IMR-90 (cell line): ENCODE results near the gene RAB3A. TPM values are rescaled to one million over a fixed set of nuclear protein-coding genes. Genes with fewer than 3 reads are reported as not detected.

ENCODE experiments used
- ATAC-seq: fragments of 200-7000 bp; cut with Tn5 transposase; 2 replicates; pipeline ENCODE4 v1.9.1; 2020; ENCODE audit warnings: low read depth, mild to moderate bottlenecking, moderate library complexity
- BruUV-seq: library from RNA; stranded (reverse); fragments of 400-500 nt; replicated peaks from 2 replicates; lab custom pipeline; 2021; lab: Mats Ljungman, UMichigan
- CTCF ChIA-PET: fragments of 300-600 bp; formaldehyde crosslinking; extraction: SDS; loops from one replicate; lab custom pipeline; 2021; ENCODE audit warnings: antibody characterized with exemption; lab: Yijun Ruan, JAX
- POLR2A ChIA-PET: fragments of 300-600 bp; sonication (Branson Sonifier 250); formaldehyde crosslinking; loops from one replicate; lab custom pipeline; 2022; ENCODE audit warnings: antibody characterized with exemption; ENCODE audit not compliant: unreplicated experiment; lab: Charles Lee
- DNase-seq: peaks from one replicate; pipeline ENCODE4 v3.0.0; 2013
- H2AFZ ChIP-seq: replicated peaks from 2 replicates; pipeline ENCODE3; 2013; ENCODE audit warnings: low read length, mild to moderate bottlenecking; ENCODE audit not compliant: poor library complexity
- H2AK5ac ChIP-seq: 2 replicates; pipeline ENCODE4 v1.6.1; 2013; ENCODE audit warnings: low read depth, low read length, inconsistent platforms
- H2AK9ac ChIP-seq: replicated peaks from 2 replicates; pipeline ENCODE3; 2013; ENCODE audit warnings: mild to moderate bottlenecking, low read depth, low read length, moderate library complexity; ENCODE audit not compliant: poor library complexity
- H2BK120ac ChIP-seq: 2 replicates; pipeline ENCODE4 v1.6.1; 2013; ENCODE audit warnings: low read depth, low read length, inconsistent platforms
- H2BK15ac ChIP-seq: 3 replicates; pipeline ENCODE4 v1.6.1; 2013; ENCODE audit warnings: low read depth, low read length, inconsistent platforms
- H2BK20ac ChIP-seq: 2 replicates; pipeline ENCODE4 v1.6.1; 2013; ENCODE audit warnings: low read depth, mild to moderate bottlenecking, inconsistent platforms, low read length, moderate library complexity
- H2BK5ac ChIP-seq: 2 replicates; pipeline ENCODE4 v1.6.1; 2013; ENCODE audit warnings: mild to moderate bottlenecking, low read depth, low read length, inconsistent platforms; ENCODE audit not compliant: poor library complexity, severe bottlenecking
- H3K14ac ChIP-seq: replicated peaks from 2 replicates; pipeline ENCODE4 v1.6.1; 2013; ENCODE audit warnings: low read depth, low read length, inconsistent platforms
- H3K18ac ChIP-seq: 2 replicates; pipeline ENCODE4 v1.6.1; 2013; ENCODE audit warnings: low read depth, low read length, control low read depth
- H3K23ac ChIP-seq: 2 replicates; pipeline ENCODE4 v1.6.1; 2013; ENCODE audit warnings: low read depth, low read length, inconsistent platforms
- H3K27ac ChIP-seq: 2 replicates; pipeline ENCODE4 v1.5.1; 2013; ENCODE audit warnings: mild to moderate bottlenecking, control low read depth, low read length; ENCODE audit not compliant: insufficient read depth
- H3K27me3 ChIP-seq: 2 replicates; pipeline ENCODE4 v1.6.1; 2013; ENCODE audit warnings: low read length; ENCODE audit not compliant: control insufficient read depth, insufficient read depth
- H3K36me3 ChIP-seq: 2 replicates; pipeline ENCODE4 v1.6.1; 2013; ENCODE audit warnings: low read length, mixed read lengths; ENCODE audit not compliant: control insufficient read depth, insufficient read depth
- H3K4ac ChIP-seq: 2 replicates; pipeline ENCODE4 v1.6.1; 2013; ENCODE audit warnings: low read depth, low read length, inconsistent platforms
- H3K4me1 ChIP-seq: 2 replicates; pipeline ENCODE4 v1.6.1; 2013; ENCODE audit warnings: low read length, mixed read lengths; ENCODE audit not compliant: control insufficient read depth, insufficient read depth
- H3K4me2 ChIP-seq: 2 replicates; pipeline ENCODE4 v1.6.1; 2013; ENCODE audit warnings: low read depth, mild to moderate bottlenecking, control low read depth, low read length, moderate library complexity
- H3K4me3 ChIP-seq: 2 replicates; pipeline ENCODE4 v1.5.1; 2013; ENCODE audit warnings: low read depth, mild to moderate bottlenecking, control low read depth, low read length, moderate library complexity; ENCODE audit not compliant: insufficient read depth
- H3K56ac ChIP-seq: 2 replicates; pipeline ENCODE4 v1.6.1; 2013; ENCODE audit warnings: low read length, inconsistent platforms; ENCODE audit not compliant: insufficient read depth; ENCODE audit errors: extremely low read depth
- H3K79me1 ChIP-seq, 2 experiments: 2 replicates each; pipeline ENCODE4 v1.6.1; 2013; ENCODE audit warnings: low read length in 2 of 2, inconsistent platforms in 1 of 2, low read depth in 1 of 2
- H3K9ac ChIP-seq: 2 replicates; pipeline ENCODE4 v1.6.1; 2013; ENCODE audit warnings: low read depth, low read length, control low read depth
- H3K9me1 ChIP-seq: 2 replicates; pipeline ENCODE4 v1.6.1; 2013; ENCODE audit warnings: low read length, inconsistent platforms; ENCODE audit not compliant: insufficient read depth
- H3K9me3 ChIP-seq: 2 replicates; pipeline ENCODE4 v1.6.1; 2013; ENCODE audit warnings: low read length; ENCODE audit not compliant: control insufficient read depth, insufficient read depth
- H4K20me1 ChIP-seq: 2 replicates; pipeline ENCODE4 v1.6.1; 2013; ENCODE audit warnings: low read length, inconsistent platforms; ENCODE audit not compliant: insufficient read depth
- H4K5ac ChIP-seq: 2 replicates; pipeline ENCODE4 v1.6.1; 2013; ENCODE audit warnings: mild to moderate bottlenecking, low read depth, low read length, control low read depth
- H4K8ac ChIP-seq, 2 experiments: 2 replicates each; pipeline ENCODE4 v1.6.1; 2013; ENCODE audit warnings: low read depth in 2 of 2, low read length in 2 of 2, control low read depth in 1 of 2, inconsistent platforms in 1 of 2
- H4K91ac ChIP-seq: 2 replicates; pipeline ENCODE4 v1.6.1; 2013; ENCODE audit warnings: low read depth, low read length, inconsistent platforms; ENCODE audit not compliant: insufficient read depth
- MAFK ChIP-seq: IDR thresholded peaks from 2 replicates; pipeline ENCODE4 v1.6.1; 2012; ENCODE audit warnings: low read depth, low read length, improper control_type of control experiment
- RAD21 ChIP-seq: IDR thresholded peaks from 2 replicates; pipeline ENCODE4 v1.6.1; 2012; ENCODE audit warnings: low read length, improper control_type of control experiment
- SMC3 ChIP-seq: fragments of 150-350 bp; IDR thresholded peaks from 2 replicates; pipeline ENCODE4 v1.6.1; 2016; ENCODE audit warnings: low read depth, mild to moderate bottlenecking, antibody characterized with exemption, low read length, moderate library complexity
- WGBS, 2 experiments: methylation state at CpG; one replicate each; pipeline versions ENCODE4 v1.1.5 to v1.1.7; 2013; ENCODE audit warnings: missing lambda C conversion rate in 2 of 2; ENCODE audit not compliant: insufficient read length in 1 of 2; ENCODE audit errors: extremely low coverage in 2 of 2; 5-methylcytosine and 5-hydroxymethylcytosine counted together
- dilution Hi-C: fragments of 300-500 bp; cut with HindIII; formaldehyde crosslinking; loops from one replicate; pipeline ENCODE4 v1.14.3; 2018; ENCODE audit warnings: low sequenced_read_pairs; ENCODE audit not compliant: unreplicated experiment
- in situ Hi-C: fragments of 300-500 bp; cut with MboI; formaldehyde crosslinking; loops from 3 replicates; pipeline ENCODE4 v1.14.3; 2019; ENCODE audit warnings: low sequenced_read_pairs, inconsistent platforms, mixed read lengths
- intact Hi-C: fragments of 100-400 bp; cut with micrococcal nuclease; formaldehyde crosslinking; loops from 2 replicates; pipeline ENCODE4 v1.10.0; 2022
- polyA plus RNA-seq, 3 experiments: library from polyadenylated mRNA; depleted of rRNA; stranded (reverse); fragments of >200 nt; gene quantifications; 2 replicates each; pipeline ENCODE4 v1.2.3, GENCODE V29; 2012; ENCODE audit warnings: low replicate concordance in 1 of 3
- total RNA-seq: library from RNA; depleted of rRNA; stranded (reverse); fragments of >200 nt; gene quantifications from 2 replicates; pipeline ENCODE4 v1.2.3, GENCODE V29; 2012
- TF ChIP-seq, protein P1 (sequence below): fragments of 150-350 bp; IDR thresholded peaks from 2 replicates; pipeline ENCODE4 v1.6.1; 2017; ENCODE audit warnings: mild to moderate bottlenecking, antibody characterized with exemption, low read length, low read depth
- TF ChIP-seq, protein P2 (sequence below): conservative IDR thresholded peaks from 2 replicates; pipeline ENCODE4 v1.5.1; 2012; ENCODE audit warnings: mild to moderate bottlenecking, low read depth, low read length, improper control_type of control experiment

RAB3A gene
- total and polyA plus RNA-seq, 2 of the 4 experiments (the other 2 are of a cell fraction), result 3.0 to 13.6 TPM

GRCh38 chr19:18167975-18168645 lies 35.7 kb downstream of the RAB3A start:
- ATAC-seq (peak; percentile 93), DNase-seq (peak; percentile 16)
- Histone ChIP-seq H3K4me2 (no peak overlapping the region), H3K9me1 (no peaks in the 10 kb centered on the region), H3K9me3 (no peaks in the 10 kb centered on the region), H3K4me3 (no peak overlapping the region), H3K18ac (no peak overlapping the region), H4K5ac (no peak overlapping the region), H3K56ac (no peak overlapping the region), H3K27ac (no peak overlapping the region), H2BK5ac (no peak overlapping the region), H4K8ac (no peak overlapping the region), H3K23ac (no peak overlapping the region), H3K4me1 (no peaks in the 10 kb centered on the region), H3K36me3 (peaks cover 37% of the 10 kb centered on the region), H3K9ac (no peak overlapping the region), H4K20me1 (no peaks in the 10 kb centered on the region), H3K4ac (no peak overlapping the region), H4K91ac (no peak overlapping the region), H3K14ac (no peak overlapping the region), H2AFZ (peak overlapping the region; percentile 1), H3K27me3 (no peaks in the 10 kb centered on the region), H2BK120ac (no peak overlapping the region), H2AK5ac (no peak overlapping the region), H2BK15ac (no peak overlapping the region), H3K79me1 (no peaks in the 10 kb centered on the region), H2AK9ac (no peak overlapping the region), H2BK20ac (no peak overlapping the region)
- in situ Hi-C loops, result no loop called here
- BruUV-seq, result no TSS peak
- peak; percentile 66 for TF ChIP-seq RAD21
- TF ChIP-seq SMC3, result peak; percentile 70
- TF ChIP-seq, protein P1, sequence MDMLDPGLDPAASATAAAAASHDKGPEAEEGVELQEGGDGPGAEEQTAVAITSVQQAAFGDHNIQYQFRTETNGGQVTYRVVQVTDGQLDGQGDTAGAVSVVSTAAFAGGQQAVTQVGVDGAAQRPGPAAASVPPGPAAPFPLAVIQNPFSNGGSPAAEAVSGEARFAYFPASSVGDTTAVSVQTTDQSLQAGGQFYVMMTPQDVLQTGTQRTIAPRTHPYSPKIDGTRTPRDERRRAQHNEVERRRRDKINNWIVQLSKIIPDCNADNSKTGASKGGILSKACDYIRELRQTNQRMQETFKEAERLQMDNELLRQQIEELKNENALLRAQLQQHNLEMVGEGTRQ, result no peak
- no peak for TF ChIP-seq MAFK
- TF ChIP-seq, protein P2, sequence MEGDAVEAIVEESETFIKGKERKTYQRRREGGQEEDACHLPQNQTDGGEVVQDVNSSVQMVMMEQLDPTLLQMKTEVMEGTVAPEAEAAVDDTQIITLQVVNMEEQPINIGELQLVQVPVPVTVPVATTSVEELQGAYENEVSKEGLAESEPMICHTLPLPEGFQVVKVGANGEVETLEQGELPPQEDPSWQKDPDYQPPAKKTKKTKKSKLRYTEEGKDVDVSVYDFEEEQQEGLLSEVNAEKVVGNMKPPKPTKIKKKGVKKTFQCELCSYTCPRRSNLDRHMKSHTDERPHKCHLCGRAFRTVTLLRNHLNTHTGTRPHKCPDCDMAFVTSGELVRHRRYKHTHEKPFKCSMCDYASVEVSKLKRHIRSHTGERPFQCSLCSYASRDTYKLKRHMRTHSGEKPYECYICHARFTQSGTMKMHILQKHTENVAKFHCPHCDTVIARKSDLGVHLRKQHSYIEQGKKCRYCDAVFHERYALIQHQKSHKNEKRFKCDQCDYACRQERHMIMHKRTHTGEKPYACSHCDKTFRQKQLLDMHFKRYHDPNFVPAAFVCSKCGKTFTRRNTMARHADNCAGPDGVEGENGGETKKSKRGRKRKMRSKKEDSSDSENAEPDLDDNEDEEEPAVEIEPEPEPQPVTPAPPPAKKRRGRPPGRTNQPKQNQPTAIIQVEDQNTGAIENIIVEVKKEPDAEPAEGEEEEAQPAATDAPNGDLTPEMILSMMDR, result peak; percentile 65
- ChIA-PET POLR2A (no interaction called here), CTCF (interaction anchor here (0.7 to 1.0 kb wide), 2 partner anchors 9 to 16 kb away, joined by 3 to 4 read pairs; no protein-coding TSS in a partner anchor)
- intact Hi-C loops, result loop anchor here (1.0 kb wide), 1 partner anchor 55 kb away; no protein-coding TSS in a partner anchor
- dilution Hi-C loops, result no loop called here
- 70% methylated on average over 2 of the region's 14 CpGs; no CpG with 5 or more reads in 1 of the 2 experiments for WGBS, 2 experiments
